ENCODE measurements around the gene IGDCC3. TPM values are rescaled to one million over a fixed set of nuclear protein-coding genes. Genes with fewer than 3 reads are reported as not detected.

The IGDCC3 gene
- polyA plus RNA-seq, 1 donor from 2014 or later = 14.4 TPM

GRCh38 chr15:65423976-65424679, 46.3 kb upstream of the IGDCC3 start:
- H3K27ac ChIP-seq (ENCODE audit: low read length) = no peak overlapping the region
- TF ChIP-seq EP300 (conservative IDR thresholded peaks at IDR 0.05; ENCODE audit: poor library complexity, severe bottlenecking) (no peak), TAF1 (IDR thresholded peaks at IDR 0.05; ENCODE audit: low read depth) (no peak)
- TF ChIP-seq, protein P1, sequence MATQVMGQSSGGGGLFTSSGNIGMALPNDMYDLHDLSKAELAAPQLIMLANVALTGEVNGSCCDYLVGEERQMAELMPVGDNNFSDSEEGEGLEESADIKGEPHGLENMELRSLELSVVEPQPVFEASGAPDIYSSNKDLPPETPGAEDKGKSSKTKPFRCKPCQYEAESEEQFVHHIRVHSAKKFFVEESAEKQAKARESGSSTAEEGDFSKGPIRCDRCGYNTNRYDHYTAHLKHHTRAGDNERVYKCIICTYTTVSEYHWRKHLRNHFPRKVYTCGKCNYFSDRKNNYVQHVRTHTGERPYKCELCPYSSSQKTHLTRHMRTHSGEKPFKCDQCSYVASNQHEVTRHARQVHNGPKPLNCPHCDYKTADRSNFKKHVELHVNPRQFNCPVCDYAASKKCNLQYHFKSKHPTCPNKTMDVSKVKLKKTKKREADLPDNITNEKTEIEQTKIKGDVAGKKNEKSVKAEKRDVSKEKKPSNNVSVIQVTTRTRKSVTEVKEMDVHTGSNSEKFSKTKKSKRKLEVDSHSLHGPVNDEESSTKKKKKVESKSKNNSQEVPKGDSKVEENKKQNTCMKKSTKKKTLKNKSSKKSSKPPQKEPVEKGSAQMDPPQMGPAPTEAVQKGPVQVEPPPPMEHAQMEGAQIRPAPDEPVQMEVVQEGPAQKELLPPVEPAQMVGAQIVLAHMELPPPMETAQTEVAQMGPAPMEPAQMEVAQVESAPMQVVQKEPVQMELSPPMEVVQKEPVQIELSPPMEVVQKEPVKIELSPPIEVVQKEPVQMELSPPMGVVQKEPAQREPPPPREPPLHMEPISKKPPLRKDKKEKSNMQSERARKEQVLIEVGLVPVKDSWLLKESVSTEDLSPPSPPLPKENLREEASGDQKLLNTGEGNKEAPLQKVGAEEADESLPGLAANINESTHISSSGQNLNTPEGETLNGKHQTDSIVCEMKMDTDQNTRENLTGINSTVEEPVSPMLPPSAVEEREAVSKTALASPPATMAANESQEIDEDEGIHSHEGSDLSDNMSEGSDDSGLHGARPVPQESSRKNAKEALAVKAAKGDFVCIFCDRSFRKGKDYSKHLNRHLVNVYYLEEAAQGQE (IDR thresholded peaks at IDR 0.05; ENCODE audit: borderline replicate concordance) = no peak
- H3K4me2 ChIP-seq (ENCODE audit: low read length) = no peak overlapping the region
- peaks cover 3% of the 10 kb centered on the region for H3K27me3 ChIP-seq (ENCODE audit: insufficient read depth, low read depth, low read length)
- no peaks in the 10 kb centered on the region for H4K20me1 ChIP-seq (ENCODE audit: insufficient read depth)
- no peaks in the 10 kb centered on the region for H3K36me3 ChIP-seq (ENCODE audit: insufficient read depth, low read length)
- H3K9me3 ChIP-seq (ENCODE audit: low read length) = no peaks in the 10 kb centered on the region
- H3K9me2 ChIP-seq (ENCODE audit: insufficient read depth, low read length) = no peaks in the 10 kb centered on the region
- H2AFZ ChIP-seq (ENCODE audit: low read depth, low read length) = no peak overlapping the region
- no peak overlapping the region for H3K4me3 ChIP-seq (ENCODE audit: low read length)
- peaks cover 5% of the 10 kb centered on the region for H3K79me2 ChIP-seq (replicated peaks; ENCODE audit: insufficient read depth, low read length)
- H3K9ac ChIP-seq (ENCODE audit: low read length) = no peak overlapping the region
- no peaks in the 10 kb centered on the region for H3F3A ChIP-seq (ENCODE audit: insufficient read depth, low read length, poor library complexity, severe bottlenecking)

GRCh38 chr15:65423150-65423975, 45.6 kb upstream of the IGDCC3 start:
- H3K9me2 ChIP-seq (ENCODE audit: insufficient read depth, low read length) = no peaks in the 10 kb centered on the region
- no peak overlapping the region for H3K27ac ChIP-seq (ENCODE audit: low read length)
- H3K4me3 ChIP-seq (ENCODE audit: low read length) = peak overlapping the region; percentile 57
- H4K20me1 ChIP-seq (ENCODE audit: insufficient read depth) = no peaks in the 10 kb centered on the region
- no peak overlapping the region for H3K4me2 ChIP-seq (ENCODE audit: low read length)
- H3K27me3 ChIP-seq (ENCODE audit: insufficient read depth, low read depth, low read length) = peaks cover 3% of the 10 kb centered on the region
- H3K36me3 ChIP-seq (ENCODE audit: insufficient read depth, low read length) = no peaks in the 10 kb centered on the region
- H3K79me2 ChIP-seq (replicated peaks; ENCODE audit: insufficient read depth, low read length) = peaks cover 10% of the 10 kb centered on the region
- TF ChIP-seq, protein P1 (IDR thresholded peaks at IDR 0.05; ENCODE audit: borderline replicate concordance) = no peak
- no peak for TF ChIP-seq EP300 (conservative IDR thresholded peaks at IDR 0.05; ENCODE audit: poor library complexity, severe bottlenecking)
- TF ChIP-seq CTCF (IDR thresholded peaks at IDR 0.05; ENCODE audit: poor library complexity, severe bottlenecking) = no peak
- no peak for TF ChIP-seq EZH2 (IDR thresholded peaks at IDR 0.05; ENCODE audit: borderline replicate concordance, insufficient read depth, low read length, poor library complexity, severe bottlenecking)
- no peak for TF ChIP-seq MXI1 (conservative IDR thresholded peaks at IDR 0.05; ENCODE audit: poor library complexity, severe bottlenecking)
- TF ChIP-seq RAD21 (conservative IDR thresholded peaks at IDR 0.05) = no peak
- no peak for TF ChIP-seq SMC3 (conservative IDR thresholded peaks at IDR 0.05; ENCODE audit: poor library complexity)
- H2AFZ ChIP-seq (ENCODE audit: low read depth, low read length) = no peak overlapping the region
- peak overlapping the region; percentile 44 for H3K9ac ChIP-seq (ENCODE audit: low read length)
- no peaks in the 10 kb centered on the region for H3F3A ChIP-seq (ENCODE audit: insufficient read depth, low read length, poor library complexity, severe bottlenecking)
- H3K9me3 ChIP-seq (ENCODE audit: low read length) = no peaks in the 10 kb centered on the region
